A673 (cell line): ENCODE results near the gene TBC1D9. TPM values are rescaled to one million over a fixed set of nuclear protein-coding genes. Genes with fewer than 3 reads are reported as not detected.

ENCODE experiments used
- BruUV-seq: library from RNA; stranded (reverse); fragments of 400-500 nt; replicated peaks from 2 replicates; lab custom pipeline; 2021; lab: Mats Ljungman, UMichigan
- CTCF ChIA-PET: fragments of 300-600 bp; sonication (Branson Sonifier 250); formaldehyde crosslinking; loops from one replicate; lab custom pipeline; 2022; ENCODE audit warnings: antibody characterized with exemption; lab: Charles Lee
- POLR2A ChIA-PET: fragments of 300-600 bp; sonication (Branson Sonifier 250); formaldehyde crosslinking; loops from one replicate; lab custom pipeline; 2022; ENCODE audit warnings: antibody characterized with exemption; ENCODE audit not compliant: low non-redundant PET; lab: Charles Lee
- DNase-seq: peaks from one replicate; pipeline ENCODE4 v3.0.0-alpha.2; 2015; ENCODE audit warnings: low spot score
- H3K27ac ChIP-seq: fragments of 200-600 bp; sonication (generic); 2 replicates; pipeline ENCODE4 v1.5.1; 2016; ENCODE audit warnings: mixed run types, low read depth, mild to moderate bottlenecking, mixed read lengths, antibody characterized with exemption, low read length; ENCODE audit not compliant: poor library complexity, severe bottlenecking
- H3K27me3 ChIP-seq: fragments of 200-600 bp; sonication (generic); replicated peaks from 2 replicates; pipeline ENCODE4 v1.6.1; 2017; ENCODE audit warnings: mixed run types, low read depth, mild to moderate bottlenecking, mixed read lengths, antibody characterized with exemption, low read length; ENCODE audit not compliant: insufficient read depth, poor library complexity
- H3K36me3 ChIP-seq: fragments of 200-600 bp; sonication (generic); 2 replicates; pipeline ENCODE4 v1.6.1; 2016; ENCODE audit warnings: mixed run types, mild to moderate bottlenecking, mixed read lengths, antibody characterized with exemption, low read length; ENCODE audit not compliant: insufficient read depth, poor library complexity, severe bottlenecking
- H3K4me1 ChIP-seq: fragments of 200-600 bp; sonication (generic); 2 replicates; pipeline ENCODE4 v1.6.1; 2017; ENCODE audit warnings: mixed run types, mild to moderate bottlenecking, mixed read lengths, antibody characterized with exemption, low read length; ENCODE audit not compliant: insufficient read depth, poor library complexity, severe bottlenecking
- H3K4me3 ChIP-seq: fragments of 200-600 bp; sonication (generic); 2 replicates; pipeline ENCODE4 v1.5.1; 2016; ENCODE audit warnings: low read depth, mixed run types, mild to moderate bottlenecking, mixed read lengths, low read length; ENCODE audit not compliant: poor library complexity, severe bottlenecking
- H3K9me3 ChIP-seq: fragments of 200-600 bp; sonication (generic); 2 replicates; pipeline ENCODE4 v1.6.1; 2016; ENCODE audit warnings: mixed run types, low read depth, mild to moderate bottlenecking, mixed read lengths, antibody characterized with exemption, low read length; ENCODE audit not compliant: poor library complexity, severe bottlenecking
- CTCF ChIP-seq: fragments of 300-800, 200-600 bp; sonication (generic); conservative IDR thresholded peaks from 2 replicates; pipeline ENCODE4 v1.5.1; 2017; ENCODE audit warnings: low read depth, mild to moderate bottlenecking, antibody characterized with exemption, low read length, moderate library complexity, mixed read lengths
- EZH2 ChIP-seq: fragments of 200-600 bp; sonication (generic); IDR thresholded peaks from 2 replicates; pipeline ENCODE4 v1.6.1; 2017; ENCODE audit warnings: borderline replicate concordance, low read depth, mild to moderate bottlenecking, mixed read lengths, antibody characterized with exemption, low read length; ENCODE audit not compliant: poor library complexity, severe bottlenecking
- intact Hi-C: fragments of 100-400 bp; cut with micrococcal nuclease; formaldehyde crosslinking; loops from one replicate; pipeline ENCODE4 v1.10.0; 2022; ENCODE audit not compliant: unreplicated experiment
- total RNA-seq: library from RNA; stranded (reverse); gene quantifications from 2 replicates; pipeline ENCODE4 v1.2.3, GENCODE V29; 2021

The TBC1D9 gene
- total RNA-seq, 1 experiment from 2014 or later: 22.4 TPM

GRCh38 chr4:140659943-140660700 lies 96.1 kb downstream of the TBC1D9 start:
- ChIA-PET POLR2A (no interaction called here), CTCF (no interaction called here)
- H3K27me3 ChIP-seq: no peaks in the 10 kb centered on the region
- TF ChIP-seq CTCF (no peak), EZH2 (no peak)
- BruUV-seq: no TSS peak
- H3K4me1 ChIP-seq: no peaks in the 10 kb centered on the region
- H3K27ac ChIP-seq: no peak overlapping the region
- no peaks in the 10 kb centered on the region for H3K9me3 ChIP-seq
- H3K36me3 ChIP-seq: peaks cover 13% of the 10 kb centered on the region
- no peak for DNase-seq
- no peak overlapping the region for H3K4me3 ChIP-seq
- intact Hi-C loops: no loop called here

GRCh38 chr4:140654495-140654814 lies 101.7 kb downstream of the TBC1D9 start:
- ChIA-PET POLR2A (no interaction called here), CTCF (no interaction called here)
- no peak for TF ChIP-seq EZH2
- no peak for TF ChIP-seq CTCF
- H3K4me3 ChIP-seq: no peak overlapping the region
- no peaks in the 10 kb centered on the region for H3K9me3 ChIP-seq
- BruUV-seq: no TSS peak
- H3K27me3 ChIP-seq: no peaks in the 10 kb centered on the region
- intact Hi-C loops: no loop called here
- no peak for DNase-seq
- H3K27ac ChIP-seq: peak overlapping the region; percentile 50
- peaks cover 13% of the 10 kb centered on the region for H3K36me3 ChIP-seq
- peaks cover 13% of the 10 kb centered on the region for H3K4me1 ChIP-seq

GRCh38 chr4:140653718-140654494 lies 102.3 kb downstream of the TBC1D9 start:
- BruUV-seq: no TSS peak
- DNase-seq: peak; percentile 64
- no peak for TF ChIP-seq CTCF
- TF ChIP-seq EZH2: no peak
- intact Hi-C loops: no loop called here
- Histone ChIP-seq H3K27ac (peak overlapping the region; percentile 79), H3K4me1 (peaks cover 13% of the 10 kb centered on the region), H3K36me3 (peaks cover 8% of the 10 kb centered on the region), H3K27me3 (no peaks in the 10 kb centered on the region), H3K4me3 (no peak overlapping the region), H3K9me3 (no peaks in the 10 kb centered on the region)
- POLR2A ChIA-PET: no interaction called here
- CTCF ChIA-PET: no interaction called here
